Colonic mucosa (tissue), 4 donors: ENCODE measurements around the gene AOAH. TPM values are rescaled to one million over a fixed set of nuclear protein-coding genes. Genes with fewer than 3 reads are reported as not detected.

Experiments
- DNase-seq: peaks from one replicate; pipeline ENCODE4 v3.0.0-alpha.2; 2020
- H3K27ac ChIP-seq: fragments of 200-600 bp; one replicate; pipeline ENCODE4 v1.8.0; 2021
- H3K27me3 ChIP-seq: fragments of 200-600 bp; one replicate; pipeline ENCODE4 v1.8.0; 2021
- H3K36me3 ChIP-seq: fragments of 200-600 bp; one replicate; pipeline ENCODE4 v1.8.0; 2021
- H3K4me1 ChIP-seq: fragments of 200-600 bp; one replicate; pipeline ENCODE4 v1.8.0; 2021; ENCODE audit warnings: mild to moderate bottlenecking
- H3K4me3 ChIP-seq: fragments of 200-600 bp; one replicate; pipeline ENCODE4 v1.8.0; 2021
- H3K9ac ChIP-seq, 2 donors: one replicate each; pipeline ENCODE4 v1.7.0; 2013; ENCODE audit warnings: control low read depth in 2 of 2, low read depth in 2 of 2, low read length in 2 of 2
- H3K9me3 ChIP-seq: fragments of 200-600 bp; one replicate; pipeline ENCODE4 v1.8.0; 2021
- intact Hi-C: fragments of 100-400 bp; cut with DNase I; formaldehyde crosslinking; loops from one replicate; pipeline ENCODE4 v1.14.1; 2022
- total RNA-seq, 2 donors: library from RNA; stranded (reverse); fragmentation: NEBNext Ultra II Directional in 1 of 2; extraction: Animal tissue kit (Norgen Biotek cat#: 25700) in 1 of 2; gene quantifications; one replicate each; pipeline ENCODE4 v1.2.1, GENCODE V29; 2021
- TF ChIP-seq, protein P1 (sequence below): fragments of 200-600 bp; IDR thresholded peaks from one replicate; pipeline ENCODE4 v1.8.0; 2022; ENCODE audit warnings: antibody characterized with exemption, mild to moderate bottlenecking
- donor health status: healthy.
- donor health status: DM: no; HTN: no; CAD: no.
- donor health status: DM: no; HTN: no; CAD: no.

Gene AOAH
- total RNA-seq, 2 donors from 2014 or later: 22.2 to 46.1 TPM

- Histone ChIP-seq H3K27me3 (no peaks in the 10 kb centered on the region), H3K27ac (no peak overlapping the region), H3K9ac (no peak overlapping the region), H3K4me3 (no peak overlapping the region), H3K36me3 (no peaks in the 10 kb centered on the region), H3K9me3 (no peaks in the 10 kb centered on the region), H3K4me1 (no peaks in the 10 kb centered on the region)
- DNase-seq: no peak
- TF ChIP-seq, protein P1, sequence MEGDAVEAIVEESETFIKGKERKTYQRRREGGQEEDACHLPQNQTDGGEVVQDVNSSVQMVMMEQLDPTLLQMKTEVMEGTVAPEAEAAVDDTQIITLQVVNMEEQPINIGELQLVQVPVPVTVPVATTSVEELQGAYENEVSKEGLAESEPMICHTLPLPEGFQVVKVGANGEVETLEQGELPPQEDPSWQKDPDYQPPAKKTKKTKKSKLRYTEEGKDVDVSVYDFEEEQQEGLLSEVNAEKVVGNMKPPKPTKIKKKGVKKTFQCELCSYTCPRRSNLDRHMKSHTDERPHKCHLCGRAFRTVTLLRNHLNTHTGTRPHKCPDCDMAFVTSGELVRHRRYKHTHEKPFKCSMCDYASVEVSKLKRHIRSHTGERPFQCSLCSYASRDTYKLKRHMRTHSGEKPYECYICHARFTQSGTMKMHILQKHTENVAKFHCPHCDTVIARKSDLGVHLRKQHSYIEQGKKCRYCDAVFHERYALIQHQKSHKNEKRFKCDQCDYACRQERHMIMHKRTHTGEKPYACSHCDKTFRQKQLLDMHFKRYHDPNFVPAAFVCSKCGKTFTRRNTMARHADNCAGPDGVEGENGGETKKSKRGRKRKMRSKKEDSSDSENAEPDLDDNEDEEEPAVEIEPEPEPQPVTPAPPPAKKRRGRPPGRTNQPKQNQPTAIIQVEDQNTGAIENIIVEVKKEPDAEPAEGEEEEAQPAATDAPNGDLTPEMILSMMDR: no peak
- intact Hi-C loops: no loop called here
Observed at GRCh38 chr7:36730046-36730445, 5.8 kb upstream of the AOAH start.

DNA sequence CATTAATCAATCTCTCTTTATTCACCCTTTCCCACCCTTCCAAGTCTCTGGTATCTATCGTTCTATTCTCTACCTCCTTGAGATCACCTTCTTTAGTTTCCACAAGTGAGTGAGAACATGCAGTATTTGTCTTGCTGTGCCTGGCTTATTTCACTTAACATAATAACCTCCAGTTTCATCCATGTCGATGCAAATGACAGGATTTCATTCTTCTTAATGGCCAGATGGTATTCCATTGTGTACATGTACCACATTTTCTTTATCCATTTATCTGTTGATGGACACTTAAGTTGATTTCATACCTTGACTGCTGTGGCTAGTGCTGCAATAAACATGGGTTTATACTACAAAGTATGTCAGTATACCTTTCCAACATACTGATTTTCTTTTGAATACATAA is 3.8 kb upstream of the AOAH start:
- Histone ChIP-seq H3K9ac (no peak overlapping the region), H3K27me3 (no peaks in the 10 kb centered on the region), H3K9me3 (no peaks in the 10 kb centered on the region), H3K4me1 (no peaks in the 10 kb centered on the region), H3K4me3 (no peak overlapping the region), H3K27ac (no peak overlapping the region), H3K36me3 (no peaks in the 10 kb centered on the region)
- TF ChIP-seq, protein P1: no peak
- DNase-seq: no peak
- intact Hi-C loops: no loop called here

- Histone ChIP-seq H3K9ac (no peak overlapping the region), H3K4me3 (no peak overlapping the region), H3K9me3 (no peaks in the 10 kb centered on the region), H3K27me3 (no peaks in the 10 kb centered on the region), H3K27ac (no peak overlapping the region), H3K4me1 (no peaks in the 10 kb centered on the region), H3K36me3 (no peaks in the 10 kb centered on the region)
- DNase-seq: no peak
- intact Hi-C loops: no loop called here
- TF ChIP-seq, protein P1: no peak
Observed at GRCh38 chr7:36726806-36727503, 2.7 kb upstream of the AOAH start.

DNA sequence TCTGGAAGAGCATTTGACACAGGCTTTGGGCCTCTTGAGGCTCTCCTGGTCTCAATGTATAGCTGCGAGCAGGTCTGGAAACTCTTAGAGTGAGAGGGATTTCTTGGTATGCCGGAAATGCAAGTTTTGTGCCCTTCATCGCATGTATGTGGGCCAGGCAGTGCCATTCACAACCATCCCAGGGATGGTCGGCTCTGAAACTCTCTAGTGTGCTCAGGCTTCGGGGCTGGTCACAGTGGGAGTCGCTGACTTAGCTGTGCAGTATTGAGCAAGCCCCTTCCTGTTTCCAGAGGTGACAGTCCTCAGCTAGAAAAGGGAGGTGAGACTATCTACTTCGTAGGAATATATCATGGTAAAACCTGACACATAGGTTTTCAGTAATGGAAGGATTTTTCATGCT is 2.0 kb upstream of the AOAH start:
- TF ChIP-seq, protein P1: no peak
- intact Hi-C loops: no loop called here
- H3K4me3 ChIP-seq: no peak overlapping the region

GRCh38 chr7:36724996-36725395 is 702 bp upstream of the AOAH start:
- Histone ChIP-seq H3K4me3 (no peak overlapping the region), H3K9me3 (no peaks in the 10 kb centered on the region), H3K9ac (no peak overlapping the region), H3K36me3 (no peaks in the 10 kb centered on the region), H3K27me3 (no peaks in the 10 kb centered on the region), H3K4me1 (no peaks in the 10 kb centered on the region), H3K27ac (no peak overlapping the region)
- no peak for DNase-seq
- intact Hi-C loops: no loop called here
- TF ChIP-seq, protein P1: no peak

More for the DNA sequence above, 2.0 kb upstream of the AOAH start:
- no peak overlapping the region for H3K27ac ChIP-seq
- H3K4me1 ChIP-seq: no peaks in the 10 kb centered on the region
- no peaks in the 10 kb centered on the region for H3K36me3 ChIP-seq
- DNase-seq: no peak
- H3K9ac ChIP-seq: no peak overlapping the region
- H3K9me3 ChIP-seq: no peaks in the 10 kb centered on the region
- H3K27me3 ChIP-seq: no peaks in the 10 kb centered on the region
